IPS DF 6.9 (cell line): ENCODE data around the gene SPPL3.
"Not testable (repeated sequence)": the region's sequence is repeated elsewhere in the genome, so short reads cannot be mapped to it uniquely, and the experiment has no call there.

Experiments used
- DNase-seq: peaks from one replicate; pipeline ENCODE4 v3.0.0-alpha.2; 2013; ENCODE audit warnings: low read depth, low spot score
- H3K27ac ChIP-seq: one replicate; pipeline ENCODE4 v1.5.1; 2013; ENCODE audit warnings: low read length, control low read depth
- H3K27me3 ChIP-seq: 2 replicates; pipeline ENCODE4 v1.6.1; 2013; ENCODE audit warnings: mild to moderate bottlenecking, low read length; ENCODE audit not compliant: control insufficient read depth, insufficient read depth
- H3K36me3 ChIP-seq: 2 replicates; pipeline ENCODE4 v1.6.1; 2013; ENCODE audit warnings: low read length; ENCODE audit not compliant: control insufficient read depth, insufficient read depth
- H3K4me1 ChIP-seq: 2 replicates; pipeline ENCODE4 v1.6.1; 2013; ENCODE audit warnings: low read length; ENCODE audit not compliant: control insufficient read depth, insufficient read depth
- H3K4me3 ChIP-seq: 2 replicates; pipeline ENCODE4 v1.5.1; 2013; ENCODE audit warnings: mild to moderate bottlenecking, low read length
- H3K9me3 ChIP-seq: 2 replicates; pipeline ENCODE4 v1.6.1; 2013; ENCODE audit warnings: low read length, inconsistent platforms; ENCODE audit not compliant: control insufficient read depth, insufficient read depth
- WGBS: extraction: QIAGEN DNeasy Blood & Tissue Kit; methylation state at CpG from one replicate; pipeline ENCODE4 v1.1.7; 2013; ENCODE audit warnings: mixed read lengths, missing lambda C conversion rate; ENCODE audit not compliant: insufficient read length, insufficient coverage; 5-methylcytosine and 5-hydroxymethylcytosine counted together

SPPL3 gene

GRCh38 chr12:120901101-120901500, 3.1 kb downstream of the SPPL3 start:
- not testable (repeated sequence) for DNase-seq, H3K27ac ChIP-seq, H3K4me3 ChIP-seq, H3K27me3 ChIP-seq, H3K9me3 ChIP-seq, H3K36me3 ChIP-seq, H3K4me1 ChIP-seq
- no CpG with 5 or more reads among the region's 5 CpGs for WGBS

GRCh38 chr12:120895532-120895931, 8.6 kb downstream of the SPPL3 start:
- no peaks in the 10 kb centered on the region for H3K36me3 ChIP-seq
- H3K4me3 ChIP-seq, result no peak overlapping the region
- no peaks in the 10 kb centered on the region for H3K4me1 ChIP-seq
- no peak overlapping the region for H3K27ac ChIP-seq
- no CpG with 5 or more reads among the region's 7 CpGs for WGBS
- H3K27me3 ChIP-seq, result no peaks in the 10 kb centered on the region
- DNase-seq, result no peak
- no peaks in the 10 kb centered on the region for H3K9me3 ChIP-seq

DNA sequence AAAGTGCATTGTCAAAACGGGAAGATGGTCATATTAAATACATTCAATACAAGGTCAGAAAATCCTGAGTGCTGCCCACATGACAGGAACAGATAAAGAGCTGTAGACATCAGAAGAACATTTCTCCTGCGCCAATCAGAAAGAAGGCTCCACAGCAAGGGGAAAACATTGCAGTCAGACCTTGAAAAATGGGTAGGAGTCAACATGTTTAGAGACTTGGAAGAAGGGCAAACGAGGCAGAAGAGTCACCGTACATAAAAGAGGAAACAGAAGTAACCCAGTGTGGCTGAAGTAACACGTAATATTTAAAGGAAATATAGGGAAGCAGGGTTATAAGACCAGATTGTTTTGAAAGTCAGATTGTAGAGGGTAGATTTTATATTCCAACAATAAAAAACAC, 11.9 kb downstream of the SPPL3 start:
- no peaks in the 10 kb centered on the region for H3K36me3 ChIP-seq
- no peak for DNase-seq
- H3K4me1 ChIP-seq, result no peaks in the 10 kb centered on the region
- H3K4me3 ChIP-seq, result no peak overlapping the region
- no peaks in the 10 kb centered on the region for H3K27me3 ChIP-seq
- no CpG with 5 or more reads among the region's 5 CpGs for WGBS
- H3K9me3 ChIP-seq, result no peaks in the 10 kb centered on the region
- no peak overlapping the region for H3K27ac ChIP-seq

- Histone ChIP-seq H3K36me3 (no peaks in the 10 kb centered on the region), H3K9me3 (no peaks in the 10 kb centered on the region), H3K27me3 (no peaks in the 10 kb centered on the region), H3K4me3 (no peak overlapping the region), H3K27ac (no peak overlapping the region), H3K4me1 (no peaks in the 10 kb centered on the region)
- WGBS, result no CpG with 5 or more reads among the region's 2 CpGs
- no peak for DNase-seq
These were observed 13.2 kb downstream of the SPPL3 start for GRCh38 chr12:120890963-120891362.

DNA sequence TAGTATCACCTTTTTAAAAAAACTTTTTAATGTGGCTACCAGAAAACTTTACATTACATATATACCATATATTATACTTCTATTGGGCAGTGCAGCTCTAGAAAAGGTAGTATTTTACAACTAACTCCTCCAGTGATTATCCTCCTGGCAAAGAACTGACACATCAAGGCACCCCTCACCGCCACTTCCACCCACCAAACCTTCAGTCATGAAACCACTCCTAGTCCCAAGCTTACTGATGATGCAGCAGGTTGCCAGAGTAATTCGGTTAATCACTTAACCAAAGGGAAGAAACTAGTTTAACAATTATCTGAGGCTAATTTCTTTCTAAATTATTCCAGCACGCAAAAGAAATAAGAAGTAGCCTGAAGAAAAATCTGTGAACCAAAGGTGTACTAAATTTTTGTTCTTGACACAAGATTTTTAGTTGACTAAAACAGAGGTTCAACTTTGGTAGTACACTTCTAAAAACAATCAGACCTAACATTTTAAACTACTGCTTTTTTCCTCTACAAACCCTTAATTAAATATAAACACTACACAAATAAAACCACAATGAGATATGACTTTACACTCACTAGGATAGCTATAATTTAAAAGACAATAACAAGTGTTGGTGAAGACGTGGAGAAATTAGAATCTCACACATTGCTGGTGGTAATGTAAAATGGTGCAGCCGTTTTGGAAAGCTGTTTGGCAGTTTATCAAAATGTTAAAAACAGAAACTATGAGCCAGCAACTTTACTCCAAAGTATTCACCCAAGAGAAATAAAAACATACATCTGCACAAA, 16.7 kb downstream of the SPPL3 start:
- no peak for DNase-seq
- Histone ChIP-seq H3K27ac (no peak overlapping the region), H3K4me3 (no peak overlapping the region), H3K9me3 (no peaks in the 10 kb centered on the region), H3K36me3 (no peaks in the 10 kb centered on the region), H3K27me3 (no peaks in the 10 kb centered on the region), H3K4me1 (no peaks in the 10 kb centered on the region)
- no CpG with 5 or more reads among the region's 5 CpGs for WGBS

DNA sequence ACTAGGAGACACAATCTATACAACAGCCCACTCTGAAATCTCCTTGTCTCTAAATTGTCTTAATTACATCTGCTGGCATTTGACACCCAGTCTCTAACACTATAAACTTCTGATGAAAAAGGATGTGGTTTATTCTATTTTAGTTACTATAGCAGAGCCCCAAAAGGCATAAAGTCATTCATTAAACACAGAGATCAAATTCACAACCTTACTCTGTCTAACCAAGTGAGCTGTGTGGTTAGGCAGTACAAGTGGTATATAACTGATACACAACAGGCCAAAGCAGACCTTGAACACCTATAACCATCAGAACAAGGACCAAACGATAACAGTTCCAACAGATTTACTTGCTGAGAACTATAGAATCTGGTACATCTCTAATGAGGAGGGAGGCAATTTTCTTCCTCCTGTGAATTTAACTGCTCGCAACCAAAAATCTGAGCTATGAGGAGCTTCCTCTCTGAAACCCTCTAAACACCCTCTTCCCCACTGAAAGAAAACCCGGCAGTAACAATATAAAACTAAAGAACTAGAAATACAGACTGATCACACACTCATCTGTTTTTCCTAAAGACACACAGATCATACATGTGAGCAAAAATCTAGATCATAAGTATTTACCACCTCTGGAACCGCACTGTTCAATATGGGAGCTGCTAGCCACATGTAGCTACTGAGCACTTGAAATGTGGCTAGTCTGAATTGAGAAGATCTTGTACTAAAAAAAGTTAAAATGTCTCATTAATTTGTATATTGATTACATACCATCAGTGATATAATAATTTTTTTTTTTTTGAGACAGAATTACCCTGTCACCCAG, 17.7 kb downstream of the SPPL3 start:
- Histone ChIP-seq H3K9me3 (no peaks in the 10 kb centered on the region), H3K36me3 (no peaks in the 10 kb centered on the region), H3K27me3 (no peaks in the 10 kb centered on the region), H3K4me1 (no peaks in the 10 kb centered on the region), H3K4me3 (no peak overlapping the region), H3K27ac (no peak overlapping the region)
- WGBS, result no CpG with 5 or more reads among the region's 4 CpGs
- DNase-seq, result no peak

DNA sequence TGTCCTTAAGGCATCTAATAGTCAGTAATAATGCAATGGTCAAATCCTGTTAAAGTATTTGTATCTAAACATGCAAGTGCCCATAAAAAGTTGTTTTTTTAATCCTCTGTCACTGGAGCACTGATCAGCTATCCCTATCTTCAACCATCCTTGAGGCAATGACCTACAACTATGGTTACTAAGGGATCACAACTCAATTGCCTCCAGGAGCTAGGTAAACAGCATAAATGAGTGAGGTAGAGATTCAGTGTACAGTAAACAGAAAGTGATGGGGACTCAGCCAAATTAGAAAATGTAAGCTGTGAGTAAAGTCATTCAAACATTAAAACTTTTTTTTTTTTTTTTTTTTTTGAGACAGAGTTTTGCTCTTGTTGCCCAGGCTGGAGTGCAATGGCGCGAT, 18.6 kb downstream of the SPPL3 start:
- Histone ChIP-seq H3K27me3 (no peaks in the 10 kb centered on the region), H3K36me3 (no peaks in the 10 kb centered on the region), H3K27ac (no peak overlapping the region), H3K4me3 (no peak overlapping the region), H3K4me1 (no peaks in the 10 kb centered on the region), H3K9me3 (no peaks in the 10 kb centered on the region)
- no peak for DNase-seq
- WGBS, result no CpG with 5 or more reads among the region's 2 CpGs

GRCh38 chr12:120884644-120885043, 19.5 kb downstream of the SPPL3 start:
- H3K27ac ChIP-seq, result no peak overlapping the region
- no peak overlapping the region for H3K4me3 ChIP-seq
- H3K36me3 ChIP-seq, result no peaks in the 10 kb centered on the region
- DNase-seq, result no peak
- no peaks in the 10 kb centered on the region for H3K4me1 ChIP-seq
- no peaks in the 10 kb centered on the region for H3K27me3 ChIP-seq
- WGBS, result no CpG with 5 or more reads among the region's 1 CpG
- no peaks in the 10 kb centered on the region for H3K9me3 ChIP-seq

GRCh38 chr12:120882055-120882555, 22.1 kb downstream of the SPPL3 start:
- no CpG with 5 or more reads among the region's 1 CpG for WGBS
- DNase-seq, result no peak
- no peaks in the 10 kb centered on the region for H3K36me3 ChIP-seq

GRCh38 chr12:120879718-120880300, 24.3 kb downstream of the SPPL3 start:
- Histone ChIP-seq H3K27me3 (no peaks in the 10 kb centered on the region), H3K4me1 (no peaks in the 10 kb centered on the region), H3K9me3 (no peaks in the 10 kb centered on the region), H3K36me3 (no peaks in the 10 kb centered on the region), H3K4me3 (no peak overlapping the region), H3K27ac (no peak overlapping the region)
- no CpG with 5 or more reads among the region's 3 CpGs for WGBS
- DNase-seq, result no peak

More at GRCh38 chr12:120882055-120882555, 22.1 kb downstream of the SPPL3 start:
- H3K4me3 ChIP-seq, result no peak overlapping the region
- H3K27ac ChIP-seq, result no peak overlapping the region
- H3K9me3 ChIP-seq, result no peaks in the 10 kb centered on the region
- H3K27me3 ChIP-seq, result no peaks in the 10 kb centered on the region
- no peaks in the 10 kb centered on the region for H3K4me1 ChIP-seq
